Heart left ventricle (tissue), 13 donors: Measurements from ENCODE around the gene ASB1.

Source experiments
- POLR2A ChIP-seq, 2 donors: fragments of 450-650 bp; IDR thresholded peaks; one replicate each; pipeline ENCODE4 v1.6.1; 2017; ENCODE audit warnings: antibody characterized with exemption in 2 of 2, mild to moderate bottlenecking in 2 of 2, moderate library complexity in 2 of 2
- TF ChIP-seq, protein P1 (sequence below), 12 donors: fragments of 200-600 bp; sonication (generic) in 4 of 12; IDR thresholded peaks; one replicate each; pipeline versions ENCODE4 v1.5.0 to v1.8.0; 2018 to 2022; ENCODE audit warnings: antibody characterized with exemption in 12 of 12, mild to moderate bottlenecking in 5 of 12
- donor health status: ischemic (EF 13 %, LVEDD 7.1; RV severe dilation, severe dysfunction).
- donor health status: DM: no; HTN: yes; CAD: no.
- donor health status: DM: no; HTN: no; CAD: no.
- donor health status: ischemic (EF 25% LVEDD 6.9; RV normal size, moderate dysfunction).
- donor health status: ischemic (EF 25% LVEDD 5.7; RV mildly dilated, moderate dysfunction).
- donor health status: ischemic (EF 35%, LVEDD 5.7; RV mildly dilated, moderate dysfunction).
- donor health status: nonischemic (EF 11% LVEDD 7.7; RV severe dilation, severe dysfunction).
- donor health status: DM: yes; HTN: yes; CAD: no.
- donor health status: PGD.
- donor health status: ischemic (EF 29% LVEDD 5.4; RV normal size, mild dysfunction).
- donor health status: nonischemic (EF 23%, LVEDD 6.1; RV moderate dilation, normal function).

GRCh38 chr2:238378230-238379095, 48.3 kb upstream of the ASB1 start:
- no peak for TF ChIP-seq POLR2A (IDR thresholded peaks at IDR 0.05)
- TF ChIP-seq, protein P1, sequence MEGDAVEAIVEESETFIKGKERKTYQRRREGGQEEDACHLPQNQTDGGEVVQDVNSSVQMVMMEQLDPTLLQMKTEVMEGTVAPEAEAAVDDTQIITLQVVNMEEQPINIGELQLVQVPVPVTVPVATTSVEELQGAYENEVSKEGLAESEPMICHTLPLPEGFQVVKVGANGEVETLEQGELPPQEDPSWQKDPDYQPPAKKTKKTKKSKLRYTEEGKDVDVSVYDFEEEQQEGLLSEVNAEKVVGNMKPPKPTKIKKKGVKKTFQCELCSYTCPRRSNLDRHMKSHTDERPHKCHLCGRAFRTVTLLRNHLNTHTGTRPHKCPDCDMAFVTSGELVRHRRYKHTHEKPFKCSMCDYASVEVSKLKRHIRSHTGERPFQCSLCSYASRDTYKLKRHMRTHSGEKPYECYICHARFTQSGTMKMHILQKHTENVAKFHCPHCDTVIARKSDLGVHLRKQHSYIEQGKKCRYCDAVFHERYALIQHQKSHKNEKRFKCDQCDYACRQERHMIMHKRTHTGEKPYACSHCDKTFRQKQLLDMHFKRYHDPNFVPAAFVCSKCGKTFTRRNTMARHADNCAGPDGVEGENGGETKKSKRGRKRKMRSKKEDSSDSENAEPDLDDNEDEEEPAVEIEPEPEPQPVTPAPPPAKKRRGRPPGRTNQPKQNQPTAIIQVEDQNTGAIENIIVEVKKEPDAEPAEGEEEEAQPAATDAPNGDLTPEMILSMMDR (IDR thresholded peaks at IDR 0.05) = no peak
